Activated gamma-delta T cell (primary cell): ENCODE data around the gene WWOX.

Experiments
- DNase-seq: peaks from one replicate; lab custom pipeline; 2025; lab: John Stamatoyannopoulos, UW

Gene WWOX

GRCh38 chr16:78738557-78738956, 639.1 kb downstream of the WWOX start:
- DNase-seq = no peak

- no peak for DNase-seq
These were observed 640.8 kb downstream of the WWOX start for GRCh38 chr16:78740269-78740668.

DNA sequence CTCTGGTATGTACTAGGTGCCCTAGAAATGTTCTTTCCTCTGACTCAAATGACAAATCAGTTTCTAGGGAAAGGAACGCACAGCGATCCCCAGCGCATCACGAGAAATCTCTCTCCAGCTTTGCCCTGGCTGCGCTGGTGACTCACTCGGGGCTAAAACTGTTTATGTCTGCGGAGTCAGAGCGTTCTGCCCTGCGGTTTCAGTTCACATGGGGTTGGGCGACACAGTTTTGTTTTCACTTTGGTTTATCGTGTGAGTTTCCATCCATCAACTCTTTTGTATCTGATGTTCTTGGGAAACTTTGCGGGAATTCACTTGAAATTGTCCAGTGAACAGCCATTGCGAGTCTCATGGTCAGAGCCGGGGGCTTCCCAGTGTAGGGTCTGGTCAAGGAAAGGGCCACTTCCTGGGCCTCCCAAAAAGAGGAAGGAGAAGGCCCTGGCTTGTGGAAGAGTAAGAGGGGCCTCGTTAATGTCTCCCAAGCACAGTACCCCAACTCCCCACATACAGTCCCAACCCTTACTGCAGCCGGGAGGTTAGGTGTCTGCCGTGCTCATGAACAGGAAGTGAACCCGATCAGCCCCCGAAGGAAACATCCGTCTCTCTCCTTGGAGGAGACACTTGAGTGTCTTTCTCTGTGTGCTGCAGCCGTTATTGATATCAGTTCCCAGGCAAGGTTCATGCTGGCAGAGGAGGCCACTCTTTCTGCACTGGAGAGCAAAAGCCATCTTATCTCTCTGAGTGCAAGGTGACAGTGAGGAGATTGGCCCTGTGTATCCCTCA, 643.2 kb downstream of the WWOX start:
- DNase-seq = peak; percentile 17

DNA sequence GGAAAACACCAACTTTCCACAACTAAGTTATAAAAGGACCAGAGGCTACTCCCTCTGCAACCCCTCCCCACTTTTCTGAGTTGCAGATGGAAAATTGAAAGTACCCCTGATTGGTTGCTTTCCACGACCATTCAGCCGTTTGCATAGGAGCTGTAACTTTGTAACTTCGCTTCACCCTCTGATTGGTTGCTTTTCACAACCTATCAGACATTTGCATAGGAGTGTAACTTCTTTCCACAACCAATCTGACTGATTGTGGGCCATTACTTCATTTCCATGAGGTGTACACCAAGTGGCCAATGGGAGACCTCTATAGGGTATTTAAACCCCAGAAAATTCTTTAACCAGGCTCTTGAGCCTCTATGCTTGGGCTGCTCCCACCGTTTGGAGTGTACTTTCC, 644.1 kb downstream of the WWOX start:
- no peak for DNase-seq

DNA sequence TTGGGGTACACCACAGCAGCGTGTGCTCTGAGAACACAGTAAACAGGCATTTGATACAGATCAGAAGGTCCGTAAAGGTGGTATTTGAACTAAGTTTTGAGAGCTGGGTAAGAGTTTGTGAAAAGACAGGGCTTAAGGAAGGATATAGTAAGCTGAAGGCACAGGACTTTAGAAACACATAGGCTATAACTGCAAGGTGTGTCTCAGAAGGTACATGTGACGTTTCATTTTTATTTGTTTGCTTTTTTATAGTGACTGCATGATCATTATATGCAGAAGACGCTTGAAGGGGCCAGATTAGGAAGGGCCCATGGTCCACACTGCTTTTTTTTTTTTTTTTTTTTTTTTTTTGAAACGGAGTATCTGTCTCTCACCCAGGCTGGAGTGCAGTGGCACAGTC, 644.6 kb downstream of the WWOX start:
- DNase-seq = no peak

- DNase-seq = no peak
These were observed 645.3 kb downstream of the WWOX start for GRCh38 chr16:78744796-78745107.

- DNase-seq = no peak
These were observed 645.9 kb downstream of the WWOX start for GRCh38 chr16:78745108-78746019.

GRCh38 chr16:78746718-78747117, 647.3 kb downstream of the WWOX start:
- DNase-seq = no peak

GRCh38 chr16:78748220-78748929, 648.9 kb downstream of the WWOX start:
- DNase-seq = no peak

- DNase-seq = no peak
These were observed 650.4 kb downstream of the WWOX start for GRCh38 chr16:78749745-78750268.

GRCh38 chr16:78750611-78751010, 651.2 kb downstream of the WWOX start:
- DNase-seq = no peak

- DNase-seq = no peak
These were observed 652.1 kb downstream of the WWOX start for GRCh38 chr16:78751601-78752000.

DNA sequence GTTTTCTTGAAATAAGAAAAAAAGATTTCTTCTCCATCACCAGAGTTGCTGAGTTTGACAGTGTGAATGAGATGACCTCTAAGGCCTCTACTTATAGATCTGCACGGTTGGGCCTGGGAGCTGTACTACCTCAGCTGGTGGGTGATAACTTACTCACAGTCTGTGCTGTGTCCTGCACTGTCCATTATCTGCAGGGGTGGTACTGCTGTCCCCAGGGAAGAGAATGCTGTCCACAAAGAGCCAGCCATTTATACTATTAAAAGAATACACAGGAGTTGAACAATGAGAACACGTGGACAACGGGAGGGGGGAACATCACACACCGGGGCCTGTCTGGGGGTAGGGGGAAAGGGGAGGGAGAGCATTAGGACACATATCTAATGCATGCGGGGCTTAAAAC, 655.3 kb downstream of the WWOX start:
- DNase-seq = no peak

- no peak for DNase-seq
These were observed 656.6 kb downstream of the WWOX start for GRCh38 chr16:78755751-78756661.

GRCh38 chr16:78759596-78759995, 660.1 kb downstream of the WWOX start:
- no peak for DNase-seq

GRCh38 chr16:78760611-78761010, 661.2 kb downstream of the WWOX start:
- DNase-seq = no peak

DNA sequence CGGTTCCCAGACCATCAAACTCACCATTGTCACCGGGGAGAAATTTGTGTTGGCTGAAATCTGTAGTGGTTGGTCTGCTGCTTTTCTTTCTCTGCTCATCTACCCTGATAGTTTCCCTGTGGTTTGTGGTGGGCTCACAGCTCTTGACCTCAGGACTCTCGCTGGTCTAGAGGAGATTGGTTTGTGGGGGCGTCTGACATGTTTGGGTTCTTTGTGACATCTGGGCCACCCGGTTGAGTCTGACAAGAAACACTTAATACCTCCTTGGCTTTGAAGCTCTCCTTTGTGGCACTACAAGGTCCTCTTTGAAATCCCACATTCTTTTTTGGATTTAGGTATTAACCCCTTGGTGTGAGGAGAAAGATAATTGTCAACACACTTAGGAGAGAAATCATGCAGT, 662.0 kb downstream of the WWOX start:
- DNase-seq = no peak

GRCh38 chr16:78762222-78762621, 662.8 kb downstream of the WWOX start:
- no peak for DNase-seq

- no peak for DNase-seq
These were observed 664.5 kb downstream of the WWOX start for GRCh38 chr16:78763821-78764440.

GRCh38 chr16:78764478-78764877, 665.0 kb downstream of the WWOX start:
- DNase-seq = no peak

- DNase-seq = no peak
These were observed 668.8 kb downstream of the WWOX start for GRCh38 chr16:78768226-78768625.
